ENCODE measurements around the gene VIM. TPM values are rescaled to one million over a fixed set of nuclear protein-coding genes. Genes with fewer than 3 reads are reported as not detected.

The VIM gene
- total and polyA plus RNA-seq, 2 experiments from 2014 or later: 131 to 228 TPM

- peak overlapping the region; percentile 20; the same call in 1 of the 2 replicates for H3K27ac Mint-ChIP-seq
- H3K27me3 Mint-ChIP-seq (ENCODE audit: insufficient read depth, low read depth, poor library complexity): no peaks in the 10 kb centered on the region
- Histone ChIP-seq H3F3A (replicated peaks; ENCODE audit: low read depth) (no peaks in the 10 kb centered on the region), H3K36me3 (ENCODE audit: insufficient read depth) (no peaks in the 10 kb centered on the region), H4K20me1 (replicated peaks; ENCODE audit: insufficient read depth) (no peaks in the 10 kb centered on the region), H3K79me2 (replicated peaks; ENCODE audit: insufficient read depth) (peaks cover 11% of the 10 kb centered on the region), H3K4me1 (ENCODE audit: insufficient read depth) (peaks cover 36% of the 10 kb centered on the region), H3K27me3 (ENCODE audit: insufficient read depth) (no peaks in the 10 kb centered on the region), H3K27ac (ENCODE audit: low read depth) (no peak overlapping the region), H2AFZ (0 out of 2 replicates have a peak overlapping the region, but pooled peaks have one; percentile 28), H3K4me3 (no peak overlapping the region), H3K9me2 (ENCODE audit: insufficient read depth) (no peaks in the 10 kb centered on the region), H3K4me2 (no peak overlapping the region)
- no peak overlapping the region; the same call in 2 of the 3 replicates for H3K4me3 Mint-ChIP-seq
- peaks cover 52% of the 10 kb centered on the region for H3K4me1 Mint-ChIP-seq
- no peaks in the 10 kb centered on the region for H3K9me3 Mint-ChIP-seq
- ATAC-seq: no peak
- peak; percentile 24 for DNase-seq (ENCODE audit: low spot score)
- TF ChIP-seq STAT1 (IDR thresholded peaks at IDR 0.05; ENCODE audit: unreplicated experiment) (no peak), CREB1 (CRISPR knock-in tag; IDR thresholded peaks at IDR 0.05; ENCODE audit: low read depth) (no peak), EZH2phosphoT487 (IDR thresholded peaks at IDR 0.05; ENCODE audit: unreplicated experiment) (no peak), EZH2 (IDR thresholded peaks at IDR 0.05; ENCODE audit: low read depth, unreplicated experiment) (no peak), NANOG (IDR thresholded peaks at IDR 0.05; ENCODE audit: borderline replicate concordance) (no peak), REST (IDR thresholded peaks at IDR 0.05; ENCODE audit: unreplicated experiment) (no peak), ZNF462 (CRISPR knock-in tag; IDR thresholded peaks at IDR 0.05) (no peak), ETS1 (IDR thresholded peaks at IDR 0.05) (no peak), ZNF331 (CRISPR knock-in tag; IDR thresholded peaks at IDR 0.05; ENCODE audit: low read depth) (no peak), JUNB (IDR thresholded peaks at IDR 0.05; ENCODE audit: unreplicated experiment) (no peak), ZNF114 (CRISPR knock-in tag; IDR thresholded peaks at IDR 0.05) (no peak), POLR2AphosphoS5 (IDR thresholded peaks at IDR 0.05; ENCODE audit: low read depth) (no peak)
- TF ChIP-seq, protein P1, sequence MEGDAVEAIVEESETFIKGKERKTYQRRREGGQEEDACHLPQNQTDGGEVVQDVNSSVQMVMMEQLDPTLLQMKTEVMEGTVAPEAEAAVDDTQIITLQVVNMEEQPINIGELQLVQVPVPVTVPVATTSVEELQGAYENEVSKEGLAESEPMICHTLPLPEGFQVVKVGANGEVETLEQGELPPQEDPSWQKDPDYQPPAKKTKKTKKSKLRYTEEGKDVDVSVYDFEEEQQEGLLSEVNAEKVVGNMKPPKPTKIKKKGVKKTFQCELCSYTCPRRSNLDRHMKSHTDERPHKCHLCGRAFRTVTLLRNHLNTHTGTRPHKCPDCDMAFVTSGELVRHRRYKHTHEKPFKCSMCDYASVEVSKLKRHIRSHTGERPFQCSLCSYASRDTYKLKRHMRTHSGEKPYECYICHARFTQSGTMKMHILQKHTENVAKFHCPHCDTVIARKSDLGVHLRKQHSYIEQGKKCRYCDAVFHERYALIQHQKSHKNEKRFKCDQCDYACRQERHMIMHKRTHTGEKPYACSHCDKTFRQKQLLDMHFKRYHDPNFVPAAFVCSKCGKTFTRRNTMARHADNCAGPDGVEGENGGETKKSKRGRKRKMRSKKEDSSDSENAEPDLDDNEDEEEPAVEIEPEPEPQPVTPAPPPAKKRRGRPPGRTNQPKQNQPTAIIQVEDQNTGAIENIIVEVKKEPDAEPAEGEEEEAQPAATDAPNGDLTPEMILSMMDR (conservative IDR thresholded peaks at IDR 0.05; ENCODE audit: low read depth in 2 of 2): no peak
- no peaks in the 10 kb centered on the region for H3K36me3 Mint-ChIP-seq (ENCODE audit: low read depth)
Measured at GRCh38 chr10:17202999-17203398, 25.0 kb upstream of the VIM start.
